Mononuclear cell (primary cell): ENCODE measurements around the gene SLC8B1. TPM values are rescaled to one million over a fixed set of nuclear protein-coding genes. Genes with fewer than 3 reads are reported as not detected.

Experiments used
- total RNA-seq: library from RNA; depleted of rRNA; stranded (reverse); fragments of >200 nt; gene quantifications from one replicate; pipeline ENCODE4 v1.2.3, GENCODE V29; 2012

SLC8B1 gene
- total RNA-seq, 1 donor, result 51.2 TPM

Other genes with a start within 250 kb of the SLC8B1 start
- 0.10 TPM for gene RASAL1, start 199.3 kb downstream of the SLC8B1 start, total RNA-seq
- not detected for gene CFAP73, start 185.4 kb downstream of the SLC8B1 start, total RNA-seq
- 31.7 TPM for gene DDX54, start 149.6 kb downstream of the SLC8B1 start, total RNA-seq
- gene RITA1, start 149.4 kb downstream of the SLC8B1 start, total RNA-seq, result 3.3 TPM
- 15.4 TPM for gene TPCN1, start 113.6 kb downstream of the SLC8B1 start, total RNA-seq
- gene PLBD2, start 23.5 kb upstream of the SLC8B1 start, total RNA-seq, result 15.3 TPM
- gene SDS, start 68.8 kb upstream of the SLC8B1 start, total RNA-seq, result 0.52 TPM
- gene SDSL, start 87.3 kb upstream of the SLC8B1 start, total RNA-seq, result 2.6 TPM
- gene LHX5, start 136.8 kb upstream of the SLC8B1 start, total RNA-seq, result not detected